ENCODE measurements around the gene DHRS7C.

Gene DHRS7C

GRCh38 chr17:9790889-9791876 is at the start of gene DHRS7C:
DHRS7C (minus strand) TSS chr17:9791592; CDS start chr17:9791284, 308 bp downstream.
- no peaks in the 10 kb centered on the region for H3K9me2 ChIP-seq (replicated peaks; ENCODE audit: insufficient read depth, low read length)
- H3K27me3 ChIP-seq (ENCODE audit: low read length), result no peaks in the 10 kb centered on the region
- TF ChIP-seq EZH2phosphoT487 (conservative IDR thresholded peaks at IDR 0.05; ENCODE audit: low read length) (no peak), CTCF (IDR thresholded peaks at IDR 0.05; ENCODE audit: insufficient read depth, low read length, poor library complexity, severe bottlenecking) (no peak)
- no peaks in the 10 kb centered on the region for H4K20me1 ChIP-seq (ENCODE audit: low read depth, low read length)
- H3K27ac ChIP-seq (ENCODE audit: low read depth, low read length), result no peak within 1 kb of the TSS
- H3K36me3 ChIP-seq (ENCODE audit: low read length), result no peaks in the 10 kb centered on the region
- no peak within 1 kb of the TSS for H3K4me3 ChIP-seq (ENCODE audit: insufficient read depth, low read length, poor library complexity, severe bottlenecking)
- no peaks in the 10 kb centered on the region for H3F3A ChIP-seq (ENCODE audit: insufficient read depth)
- H2AFZ ChIP-seq (ENCODE audit: low read depth, low read length, severe bottlenecking), result no peak within 1 kb of the TSS
- H3K79me2 ChIP-seq (ENCODE audit: insufficient read depth, low read length), result no peaks in the 10 kb centered on the region
- no peak within 1 kb of the TSS for H3K4me2 ChIP-seq (ENCODE audit: low read depth, low read length, poor library complexity, severe bottlenecking)
- H3K9me3 ChIP-seq (ENCODE audit: insufficient read depth, low read length), result no peaks in the 10 kb centered on the region
- H3K9ac ChIP-seq (ENCODE audit: low read length), result no peak within 1 kb of the TSS

- Histone ChIP-seq H3K79me2 (ENCODE audit: insufficient read depth, low read length) (no peaks in the 10 kb centered on the region), H2AFZ (ENCODE audit: low read depth, low read length, severe bottlenecking) (no peak overlapping the region), H3K4me3 (ENCODE audit: insufficient read depth, low read length, poor library complexity, severe bottlenecking) (no peak overlapping the region), H3K9me2 (replicated peaks; ENCODE audit: insufficient read depth, low read length) (no peaks in the 10 kb centered on the region), H3K4me2 (ENCODE audit: low read depth, low read length, poor library complexity, severe bottlenecking) (no peak overlapping the region), H3K27me3 (ENCODE audit: low read length) (no peaks in the 10 kb centered on the region), H3K9ac (ENCODE audit: low read length) (no peak overlapping the region), H3K9me3 (ENCODE audit: insufficient read depth, low read length) (no peaks in the 10 kb centered on the region), H3K36me3 (ENCODE audit: low read length) (no peaks in the 10 kb centered on the region), H3F3A (ENCODE audit: insufficient read depth) (no peaks in the 10 kb centered on the region), H4K20me1 (ENCODE audit: low read depth, low read length) (no peaks in the 10 kb centered on the region), H3K27ac (ENCODE audit: low read depth, low read length) (no peak overlapping the region)
- TF ChIP-seq CTCF (IDR thresholded peaks at IDR 0.05; ENCODE audit: insufficient read depth, low read length, poor library complexity, severe bottlenecking) (no peak), EZH2phosphoT487 (conservative IDR thresholded peaks at IDR 0.05; ENCODE audit: low read length) (no peak)
Measured at GRCh38 chr17:9839433-9839832, 48.0 kb upstream of the DHRS7C start.

- H2AFZ ChIP-seq (ENCODE audit: low read depth, low read length, severe bottlenecking), result no peak overlapping the region
- no peak overlapping the region for H3K4me3 ChIP-seq (ENCODE audit: insufficient read depth, low read length, poor library complexity, severe bottlenecking)
Measured at GRCh38 chr17:9837551-9838471, 46.4 kb upstream of the DHRS7C start.

More at GRCh38 chr17:9837551-9838471, 46.4 kb upstream of the DHRS7C start:
- H3K9ac ChIP-seq (ENCODE audit: low read length), result no peak overlapping the region
- H3K27ac ChIP-seq (ENCODE audit: low read depth, low read length), result no peak overlapping the region
- no peak overlapping the region for H3K4me2 ChIP-seq (ENCODE audit: low read depth, low read length, poor library complexity, severe bottlenecking)
- TF ChIP-seq EZH2phosphoT487 (conservative IDR thresholded peaks at IDR 0.05; ENCODE audit: low read length) (no peak), CTCF (IDR thresholded peaks at IDR 0.05; ENCODE audit: insufficient read depth, low read length, poor library complexity, severe bottlenecking) (no peak)
- no peaks in the 10 kb centered on the region for H3K79me2 ChIP-seq (ENCODE audit: insufficient read depth, low read length)
- H4K20me1 ChIP-seq (ENCODE audit: low read depth, low read length), result no peaks in the 10 kb centered on the region
- no peaks in the 10 kb centered on the region for H3K9me2 ChIP-seq (replicated peaks; ENCODE audit: insufficient read depth, low read length)
- no peaks in the 10 kb centered on the region for H3K9me3 ChIP-seq (ENCODE audit: insufficient read depth, low read length)
- no peaks in the 10 kb centered on the region for H3K27me3 ChIP-seq (ENCODE audit: low read length)
- H3K36me3 ChIP-seq (ENCODE audit: low read length), result no peaks in the 10 kb centered on the region
- H3F3A ChIP-seq (ENCODE audit: insufficient read depth), result no peaks in the 10 kb centered on the region

Measured in SU-DHL-6 (cell line).